Keratinocyte (primary cell): ENCODE results near the gene EZH1.

Source experiments
- EZH2 ChIP-seq: IDR thresholded peaks from one replicate; pipeline ENCODE4 v1.6.1; 2012; ENCODE audit warnings: inconsistent platforms, mild to moderate bottlenecking, low read length, moderate library complexity
- TF ChIP-seq, protein P1 (sequence below), 3 experiments: IDR thresholded peaks in 1 of 3; conservative IDR thresholded peaks in 1 of 3; optimal IDR thresholded peaks in 1 of 3; 2 replicates in 2 of 3; 3 replicates in 1 of 3; pipeline versions ENCODE3 to v1.5.1; 2011; ENCODE audit warnings: low read length in 3 of 3, mild to moderate bottlenecking in 3 of 3, moderate library complexity in 2 of 3, control low read depth in 1 of 3, inconsistent platforms in 1 of 3; ENCODE audit not compliant: insufficient read depth in 2 of 3; ENCODE audit errors: extremely low read depth in 1 of 3

DNA sequence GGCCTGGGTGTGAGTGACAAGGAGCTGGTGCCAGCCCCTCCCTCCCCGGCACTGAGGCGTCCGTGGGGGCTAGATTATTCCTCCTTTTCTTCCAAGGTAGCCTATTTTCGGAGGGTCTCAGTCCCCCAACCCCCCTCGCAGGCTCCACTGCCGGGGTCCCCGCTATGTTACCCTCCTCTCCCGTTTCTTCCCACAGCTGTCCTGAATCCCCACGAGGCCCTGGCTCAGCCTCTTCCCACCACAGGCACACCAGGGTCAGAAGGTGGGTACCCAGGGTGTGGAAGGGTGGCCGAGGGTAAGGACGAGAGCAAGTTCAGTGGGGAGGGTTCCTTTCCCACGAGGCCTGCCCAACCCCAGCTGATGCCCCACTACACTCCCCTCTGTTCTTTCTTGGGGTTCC lies 16.8 kb upstream of the EZH1 start:
- no peak for TF ChIP-seq EZH2
- TF ChIP-seq, protein P1, sequence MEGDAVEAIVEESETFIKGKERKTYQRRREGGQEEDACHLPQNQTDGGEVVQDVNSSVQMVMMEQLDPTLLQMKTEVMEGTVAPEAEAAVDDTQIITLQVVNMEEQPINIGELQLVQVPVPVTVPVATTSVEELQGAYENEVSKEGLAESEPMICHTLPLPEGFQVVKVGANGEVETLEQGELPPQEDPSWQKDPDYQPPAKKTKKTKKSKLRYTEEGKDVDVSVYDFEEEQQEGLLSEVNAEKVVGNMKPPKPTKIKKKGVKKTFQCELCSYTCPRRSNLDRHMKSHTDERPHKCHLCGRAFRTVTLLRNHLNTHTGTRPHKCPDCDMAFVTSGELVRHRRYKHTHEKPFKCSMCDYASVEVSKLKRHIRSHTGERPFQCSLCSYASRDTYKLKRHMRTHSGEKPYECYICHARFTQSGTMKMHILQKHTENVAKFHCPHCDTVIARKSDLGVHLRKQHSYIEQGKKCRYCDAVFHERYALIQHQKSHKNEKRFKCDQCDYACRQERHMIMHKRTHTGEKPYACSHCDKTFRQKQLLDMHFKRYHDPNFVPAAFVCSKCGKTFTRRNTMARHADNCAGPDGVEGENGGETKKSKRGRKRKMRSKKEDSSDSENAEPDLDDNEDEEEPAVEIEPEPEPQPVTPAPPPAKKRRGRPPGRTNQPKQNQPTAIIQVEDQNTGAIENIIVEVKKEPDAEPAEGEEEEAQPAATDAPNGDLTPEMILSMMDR (optimal IDR thresholded peaks at IDR 0.05 in 1 of 3, IDR thresholded peaks at IDR 0.05 in 1 of 3, conservative IDR thresholded peaks at IDR 0.05 in 1 of 3; ENCODE audit: extremely low read depth in 1 of 3, insufficient read depth in 2 of 3, low read length in 3 of 3) = no peak
